HG03354 (cell line): ENCODE data around the gene TMEM135.

Experiments used
- ATAC-seq: cut with Tn5 transposase; IDR thresholded peaks from one replicate; pipeline ENCODE4 v1.9.1; 2021; ENCODE audit warnings: mild to moderate bottlenecking; ENCODE audit not compliant: unreplicated experiment, poor library complexity, severe bottlenecking

TMEM135 gene

DNA sequence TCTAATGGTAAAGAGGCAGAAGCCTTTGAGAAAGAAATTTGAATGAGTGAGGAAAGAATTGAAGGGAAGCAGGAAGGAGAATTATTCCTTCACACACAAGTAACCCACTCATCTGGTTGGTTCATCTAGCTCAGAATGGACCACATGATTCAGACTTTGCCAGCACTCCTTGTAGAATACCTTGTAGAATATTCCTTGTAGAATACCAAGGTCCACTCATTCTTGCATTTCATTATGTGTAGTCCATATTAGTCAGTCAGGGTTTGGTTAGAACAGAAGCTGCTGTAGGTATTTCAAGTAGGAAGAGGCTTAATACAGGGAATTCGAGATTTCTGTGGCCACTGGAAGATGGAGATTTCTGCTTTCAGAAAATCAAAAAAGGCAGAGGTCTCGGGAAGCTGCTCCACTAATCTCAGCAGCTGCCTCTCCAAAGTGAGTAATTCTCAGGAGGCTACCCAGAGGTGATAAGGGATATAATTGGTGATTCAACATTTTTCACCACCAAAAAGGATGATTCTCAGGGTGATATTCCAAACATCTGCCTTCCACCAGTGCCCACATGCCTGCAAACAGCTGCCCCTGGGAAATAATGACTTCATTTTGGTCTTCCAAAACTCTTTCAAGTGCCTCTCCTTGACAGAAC lies 329.1 kb downstream of the TMEM135 start:
- ATAC-seq: no peak

DNA sequence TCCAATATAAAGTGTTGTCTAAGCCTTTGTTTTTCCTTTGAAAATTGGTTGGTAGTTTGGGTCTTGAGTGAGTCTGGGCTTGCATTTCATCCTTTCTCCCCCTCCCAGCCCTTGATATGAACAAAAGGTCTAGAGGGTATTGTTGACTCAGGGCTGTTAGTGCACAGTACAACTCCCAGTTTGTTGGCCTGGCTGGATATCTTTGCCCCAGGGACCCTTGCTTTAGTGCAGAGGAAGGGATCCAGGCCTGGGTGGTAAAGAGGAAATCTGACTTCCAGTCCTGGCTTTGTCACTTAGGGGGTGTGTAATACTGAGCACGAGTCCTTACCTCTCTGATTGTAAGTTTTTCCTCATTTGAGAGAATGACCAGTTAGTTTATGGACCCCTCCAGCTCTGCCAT lies 330.4 kb downstream of the TMEM135 start:
- no peak for ATAC-seq

DNA sequence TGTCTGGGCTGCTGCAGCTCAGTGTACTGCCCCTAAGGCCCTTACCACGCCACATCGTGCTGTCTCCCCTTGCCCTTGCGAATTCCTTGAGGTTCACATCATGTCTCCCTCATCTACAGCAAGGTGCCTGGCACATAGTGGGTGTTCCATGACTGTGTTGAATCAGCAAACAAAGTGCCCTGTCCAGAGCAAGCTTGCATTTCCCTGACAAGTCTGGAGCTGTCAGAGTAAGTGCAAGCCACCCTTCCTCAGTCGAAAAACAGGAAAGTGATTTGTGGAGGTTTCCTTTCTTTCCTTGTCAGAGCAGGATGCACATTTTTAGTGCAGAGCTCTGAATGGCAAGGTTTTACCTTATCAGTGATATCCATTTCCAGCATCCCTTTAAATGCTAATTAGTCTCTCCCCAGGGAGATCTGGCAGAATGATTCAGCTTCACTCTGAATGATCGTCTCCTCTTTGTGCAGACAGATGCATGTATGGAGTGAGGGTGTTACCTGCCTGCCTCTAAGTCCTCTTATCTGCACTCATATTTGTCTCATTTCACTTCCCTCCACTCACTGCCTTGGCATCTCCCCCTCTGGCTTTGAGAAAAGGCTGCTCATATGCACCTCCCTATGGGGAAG lies 331.2 kb downstream of the TMEM135 start:
- no peak for ATAC-seq

DNA sequence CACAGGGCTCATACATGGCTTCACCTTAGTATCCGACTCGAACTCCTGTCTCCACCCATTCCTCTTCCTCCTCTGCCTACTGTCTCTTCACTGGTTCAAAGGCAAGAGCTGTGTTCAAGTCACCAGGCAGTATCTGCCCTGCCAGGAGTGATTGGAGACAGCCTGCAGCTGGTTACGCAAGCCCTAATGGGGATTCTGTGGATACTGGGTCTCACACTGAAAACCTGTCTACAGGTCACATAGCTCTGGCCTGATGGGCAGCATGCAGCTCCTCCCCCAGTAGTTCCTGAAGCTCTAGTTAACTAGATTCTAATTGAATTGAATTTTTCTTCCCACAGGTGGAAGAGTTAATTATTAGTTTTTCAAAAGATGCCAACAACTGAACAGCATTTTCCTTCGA lies 332.2 kb downstream of the TMEM135 start:
- no peak for ATAC-seq

DNA sequence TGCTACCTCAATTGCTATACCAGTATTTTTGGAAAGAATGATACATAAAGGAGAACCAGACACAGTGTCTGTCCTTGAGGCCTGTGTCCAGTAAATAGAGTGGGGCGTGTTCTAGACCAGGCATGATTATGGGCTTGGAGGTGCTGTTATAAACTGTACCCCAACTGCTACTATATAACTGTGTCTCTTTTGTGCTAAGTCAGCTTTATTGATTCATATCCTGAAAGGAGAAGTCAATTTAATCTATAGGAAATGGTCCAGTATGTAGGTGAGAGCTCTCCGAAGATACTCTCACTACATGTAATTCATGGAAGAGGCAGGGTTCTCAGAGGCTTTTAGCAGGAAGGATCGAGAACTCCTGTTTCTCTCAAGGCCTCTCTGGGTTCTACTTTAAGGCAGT lies 334.3 kb downstream of the TMEM135 start:
- no peak for ATAC-seq
